Measurements from ENCODE around the gene MBNL2.

MBNL2 gene

DNA sequence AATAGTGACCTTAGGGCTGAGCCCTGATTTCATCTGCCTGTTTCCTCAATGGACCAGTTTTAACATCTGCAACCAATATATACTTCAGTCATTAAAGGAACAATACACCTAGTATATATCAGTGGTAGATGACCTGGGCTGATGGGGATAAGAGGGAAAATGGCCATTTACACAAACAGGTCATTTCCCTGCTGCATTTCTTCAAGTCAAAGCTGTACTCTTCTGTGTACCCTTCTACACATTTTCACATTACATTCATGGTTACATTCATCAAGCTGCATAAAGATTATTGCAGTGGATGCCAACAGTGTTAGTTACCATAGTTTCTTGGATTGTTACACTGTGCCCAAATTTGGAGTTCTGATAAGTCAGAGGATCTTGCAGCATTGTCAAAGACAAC lies 130.7 kb downstream of the MBNL2 start:
- no peak overlapping the region for H3K4me3 ChIP-seq (ENCODE audit: control insufficient read depth, low read depth, low read length)
- DNase-seq (ENCODE audit: low read depth) = no peak
- TF ChIP-seq CTCF (conservative IDR thresholded peaks at IDR 0.05; ENCODE audit: control insufficient read depth, insufficient read depth, low read depth, low read length) = no peak

DNA sequence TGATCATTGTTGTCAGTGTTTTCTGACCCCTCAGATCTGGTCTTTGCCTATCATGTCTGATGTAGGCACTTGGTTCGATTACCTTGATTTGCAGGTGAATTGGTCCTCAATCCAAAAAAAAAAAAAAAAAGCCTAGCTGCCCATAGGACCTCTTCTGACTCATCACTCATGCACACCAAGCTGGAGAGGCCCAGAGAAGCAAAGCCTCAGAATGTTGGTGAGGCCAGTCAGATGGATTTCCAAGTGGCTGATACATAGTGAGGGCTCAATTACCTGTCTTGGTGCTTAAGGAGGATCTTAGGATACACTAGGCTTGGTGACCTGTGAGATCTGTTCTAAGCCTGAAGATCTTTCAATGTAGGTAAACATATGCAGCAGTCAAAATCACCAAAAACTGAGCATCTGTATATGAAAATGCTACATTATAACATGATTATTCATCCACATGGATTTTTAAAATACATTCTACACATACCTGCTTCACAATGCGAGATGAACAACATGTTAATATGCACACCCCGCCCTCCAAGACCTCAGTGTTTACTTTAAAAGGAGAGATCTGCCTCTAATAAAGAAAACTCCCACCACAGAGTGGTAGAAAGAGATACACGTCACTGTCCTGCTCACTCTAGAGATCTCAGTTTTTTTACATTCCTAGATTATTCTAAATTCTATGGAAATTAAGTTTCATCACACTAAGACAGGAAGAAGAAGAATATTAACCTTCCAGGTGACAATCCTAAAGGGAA lies 132.0 kb downstream of the MBNL2 start:
- TF ChIP-seq CTCF (conservative IDR thresholded peaks at IDR 0.05; ENCODE audit: control insufficient read depth, insufficient read depth, low read depth, low read length) = no peak
- DNase-seq (ENCODE audit: low read depth) = peak; percentile 28

DNA sequence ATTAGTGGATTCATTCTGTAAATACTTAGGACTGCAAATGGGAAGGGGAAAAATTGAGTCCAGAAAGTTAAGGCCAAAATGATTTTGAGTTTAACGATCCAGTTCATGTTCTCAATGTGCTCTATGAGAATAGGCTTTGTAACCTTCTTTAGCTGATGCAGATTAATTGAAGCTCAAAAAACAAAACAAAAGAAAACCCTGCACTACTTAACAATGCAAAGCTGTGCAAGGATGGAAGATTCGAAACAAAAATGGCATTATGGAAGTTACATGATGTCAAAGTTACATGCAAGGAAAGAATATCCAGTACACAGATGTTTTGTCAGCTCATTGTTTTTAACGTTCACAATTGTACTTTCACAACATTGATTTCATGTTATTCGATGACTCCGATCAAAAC lies 132.7 kb downstream of the MBNL2 start:
- no peak for TF ChIP-seq CTCF (conservative IDR thresholded peaks at IDR 0.05; ENCODE audit: control insufficient read depth, insufficient read depth, low read depth, low read length)
- no peak overlapping the region for H3K4me3 ChIP-seq (ENCODE audit: control insufficient read depth, low read depth, low read length)
- no peak for DNase-seq (ENCODE audit: low read depth)

More for the DNA sequence above, 132.0 kb downstream of the MBNL2 start:
- H3K4me3 ChIP-seq (ENCODE audit: control insufficient read depth, low read depth, low read length) = no peak overlapping the region

DNA sequence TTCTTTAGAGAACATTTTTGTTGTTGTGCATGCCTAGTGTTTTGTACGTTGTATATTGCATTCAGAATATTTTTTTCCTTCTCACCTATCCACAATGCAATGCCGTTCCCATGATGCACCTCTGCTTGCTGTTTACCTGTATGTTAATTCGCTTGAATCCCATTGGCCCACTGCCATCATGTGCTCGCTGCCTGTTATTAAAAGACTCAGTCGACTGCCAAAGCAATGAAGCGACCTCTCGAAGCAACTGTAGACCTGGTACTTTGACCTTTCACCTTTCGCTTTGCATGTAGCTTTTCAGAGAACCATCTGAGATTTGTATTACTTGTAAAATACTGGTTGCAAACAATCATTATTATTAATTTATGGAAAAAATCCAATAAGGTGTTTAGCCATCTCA lies 134.5 kb downstream of the MBNL2 start:
- no peak overlapping the region for H3K4me3 ChIP-seq (ENCODE audit: control insufficient read depth, low read depth, low read length)
- TF ChIP-seq CTCF (conservative IDR thresholded peaks at IDR 0.05; ENCODE audit: control insufficient read depth, insufficient read depth, low read depth, low read length) = no peak
- DNase-seq (ENCODE audit: low read depth) = no peak

GRCh38 chr13:97359181-97360057 lies 137.3 kb downstream of the MBNL2 start:
- DNase-seq (ENCODE audit: low read depth) = peak; percentile 85
- no peak overlapping the region for H3K4me3 ChIP-seq (ENCODE audit: control insufficient read depth, low read depth, low read length)
- TF ChIP-seq CTCF (conservative IDR thresholded peaks at IDR 0.05; ENCODE audit: control insufficient read depth, insufficient read depth, low read depth, low read length) = peak; percentile 94

DNA sequence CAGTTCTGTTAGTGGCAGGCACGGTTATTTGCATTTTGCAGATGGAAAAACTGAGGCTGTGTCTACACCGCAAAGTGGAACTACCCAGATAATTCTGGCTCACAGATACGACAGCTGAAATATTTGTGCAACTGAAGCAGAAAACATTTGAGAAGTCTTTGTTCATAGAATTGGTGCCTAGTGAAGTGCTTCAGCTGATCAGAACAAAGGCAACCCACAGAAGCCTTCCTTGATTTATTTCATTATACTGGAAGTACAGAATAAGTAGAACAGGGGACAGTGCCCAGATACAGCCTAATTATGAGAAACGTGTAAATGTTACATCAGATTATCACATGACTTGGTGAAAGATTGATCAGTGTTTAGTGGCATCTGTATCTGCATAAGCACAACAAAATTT lies 138.5 kb downstream of the MBNL2 start:
- TF ChIP-seq CTCF (conservative IDR thresholded peaks at IDR 0.05; ENCODE audit: control insufficient read depth, insufficient read depth, low read depth, low read length) = no peak
- H3K4me3 ChIP-seq (ENCODE audit: control insufficient read depth, low read depth, low read length) = no peak overlapping the region
- DNase-seq (ENCODE audit: low read depth) = no peak
